HG03066 (cell line): Measurements from ENCODE around the gene SHLD1.

Source experiments
- ATAC-seq: cut with Tn5 transposase; IDR thresholded peaks from one replicate; pipeline ENCODE4 v1.9.1; 2021; ENCODE audit warnings: low read depth; ENCODE audit not compliant: unreplicated experiment

SHLD1 gene

DNA sequence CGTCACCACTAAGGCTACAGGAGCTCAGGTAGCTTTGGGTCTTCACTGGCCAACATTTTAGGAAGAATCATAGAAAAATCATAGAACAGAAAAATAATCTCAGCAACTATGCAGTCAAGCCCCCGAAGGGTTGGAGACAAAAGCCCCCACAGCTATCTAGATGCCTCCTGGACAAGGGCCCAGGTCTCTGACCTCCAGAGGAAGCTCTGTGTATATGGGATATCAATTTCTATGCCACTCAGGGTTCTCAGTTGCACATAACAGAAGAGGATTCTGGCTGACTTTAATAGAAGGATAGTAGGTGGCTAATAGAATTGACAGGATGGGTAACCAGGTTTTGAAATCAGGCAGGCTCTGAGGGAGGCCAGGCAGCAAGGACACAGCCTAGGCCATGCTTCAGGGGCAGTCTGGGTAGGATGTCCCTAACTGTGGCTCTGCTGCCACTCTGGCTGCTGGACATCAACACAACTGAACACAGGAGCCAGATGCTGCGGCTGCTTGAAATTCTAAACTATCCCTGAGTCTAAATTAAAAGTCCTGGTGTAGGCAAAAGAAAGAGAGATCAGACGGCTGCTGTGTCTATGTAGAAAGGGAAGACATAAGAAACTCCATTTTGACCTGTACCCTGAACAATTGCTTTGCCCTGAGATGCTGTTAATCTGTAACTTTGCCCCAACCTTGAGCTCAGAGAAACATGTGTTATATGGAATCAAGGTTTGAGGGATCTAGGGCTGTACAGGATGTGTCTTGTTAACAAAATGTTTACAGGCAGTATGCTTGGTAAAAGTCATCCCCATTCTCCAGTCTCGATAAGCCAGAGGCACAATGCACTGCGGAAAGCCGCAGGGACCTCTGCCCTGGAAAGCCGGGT, 134.5 kb downstream of the SHLD1 start:
- ATAC-seq: no peak

DNA sequence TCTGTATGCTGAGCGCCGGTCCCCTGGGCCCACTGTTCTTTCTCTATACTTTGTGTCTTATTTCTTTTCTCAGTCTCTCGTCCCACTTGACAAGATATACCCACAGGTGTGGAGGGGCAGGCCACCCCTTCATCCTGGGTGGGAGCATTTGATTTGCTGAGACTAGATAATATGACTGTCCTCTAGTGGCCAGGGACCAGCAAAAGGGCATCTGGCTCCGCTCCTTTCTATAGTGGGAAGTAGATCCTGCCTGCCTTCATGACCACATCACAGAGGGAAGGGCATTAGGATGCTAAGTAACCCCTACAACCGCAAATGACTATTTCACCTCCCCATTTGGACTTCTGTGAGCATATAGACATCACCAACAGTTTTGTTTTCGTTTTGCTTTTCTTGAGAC, 135.7 kb downstream of the SHLD1 start:
- ATAC-seq: no peak

DNA sequence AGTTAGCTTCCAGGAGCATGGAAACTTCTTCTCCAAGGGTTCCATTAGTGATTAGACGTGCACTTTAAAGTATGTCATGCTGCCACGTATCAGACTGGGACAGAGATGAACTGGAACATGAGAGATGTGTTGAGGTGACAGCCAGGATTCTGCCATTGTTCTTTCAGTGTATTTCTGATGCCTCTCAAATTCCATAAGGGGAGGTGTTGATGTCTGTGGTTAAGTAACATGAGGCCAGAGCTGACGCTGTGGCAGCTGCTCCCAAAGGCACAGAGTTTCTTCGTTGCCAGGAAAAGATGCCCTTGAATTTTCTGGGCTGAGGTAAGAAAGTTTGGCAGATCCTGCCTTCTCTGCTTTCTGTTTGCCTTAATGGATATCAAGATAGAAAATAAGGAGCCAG, 136.6 kb downstream of the SHLD1 start:
- no peak for ATAC-seq

DNA sequence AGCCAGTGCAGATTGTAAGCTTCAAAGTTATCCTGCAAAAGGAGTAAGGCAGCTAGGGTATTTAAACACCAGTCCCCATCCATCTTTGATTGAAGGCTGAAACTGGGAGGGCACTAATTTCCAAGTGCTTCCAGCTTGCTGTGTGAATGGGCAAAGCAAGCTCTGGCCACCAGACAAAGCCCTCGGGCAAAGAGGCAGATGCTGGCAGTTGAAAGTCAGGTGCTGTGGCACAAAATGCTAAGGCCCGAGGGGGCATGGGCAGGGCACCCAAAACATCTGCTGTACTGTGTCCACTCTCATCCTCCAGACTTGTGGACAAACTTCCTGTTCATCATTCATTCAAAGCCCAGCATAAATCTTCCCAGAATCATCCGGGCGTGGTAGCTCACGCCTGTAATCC, 137.2 kb downstream of the SHLD1 start:
- no peak for ATAC-seq

DNA sequence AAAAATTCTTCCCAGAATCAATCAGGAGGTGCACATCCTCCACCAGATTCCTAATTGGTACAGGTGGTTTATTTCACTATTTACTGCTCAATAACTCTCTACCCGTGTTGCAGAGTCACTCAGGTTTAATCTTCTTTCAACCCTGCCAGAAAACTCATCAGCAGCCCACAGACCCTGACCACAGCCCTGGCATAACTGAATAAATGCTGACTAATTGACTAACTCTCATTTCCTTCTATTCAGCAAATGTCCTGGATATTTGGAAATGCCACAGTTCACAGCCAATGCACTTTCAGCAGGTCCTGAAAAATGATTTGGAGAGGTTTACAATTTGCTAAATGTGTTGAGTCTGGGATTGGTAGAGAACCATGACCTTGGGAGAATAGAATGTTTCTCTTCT, 137.8 kb downstream of the SHLD1 start:
- ATAC-seq: no peak

DNA sequence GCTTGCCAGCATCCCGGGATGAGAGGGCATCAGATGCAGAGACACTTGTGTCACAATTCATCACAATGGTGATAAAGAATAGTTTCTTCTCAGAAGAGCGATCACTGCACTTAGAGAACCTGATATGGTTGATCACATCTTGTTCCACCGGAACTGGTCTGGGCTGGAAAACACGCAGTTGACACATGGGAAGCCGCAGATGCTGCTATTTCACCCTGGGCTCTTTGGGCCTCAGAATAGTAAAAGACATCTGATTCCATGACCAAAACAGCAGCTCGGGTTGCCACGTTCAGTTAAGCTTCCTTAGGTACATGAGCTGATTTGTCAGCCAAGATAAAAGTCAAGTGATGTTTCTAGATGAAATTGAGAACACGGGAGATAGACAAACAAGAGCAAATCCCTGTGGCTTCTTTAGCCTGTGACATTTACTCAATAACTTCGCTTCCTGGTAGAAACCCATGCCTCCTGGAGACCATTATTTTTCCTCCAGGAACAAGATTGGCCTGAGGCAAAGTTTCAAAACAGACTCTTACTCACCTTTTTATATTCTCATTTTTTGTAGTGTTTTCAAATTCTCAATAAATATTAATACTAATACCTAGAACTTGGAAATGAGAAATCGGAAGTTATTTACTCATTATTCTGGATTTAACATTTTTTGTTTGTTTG, 140.7 kb downstream of the SHLD1 start:
- ATAC-seq: no peak

DNA sequence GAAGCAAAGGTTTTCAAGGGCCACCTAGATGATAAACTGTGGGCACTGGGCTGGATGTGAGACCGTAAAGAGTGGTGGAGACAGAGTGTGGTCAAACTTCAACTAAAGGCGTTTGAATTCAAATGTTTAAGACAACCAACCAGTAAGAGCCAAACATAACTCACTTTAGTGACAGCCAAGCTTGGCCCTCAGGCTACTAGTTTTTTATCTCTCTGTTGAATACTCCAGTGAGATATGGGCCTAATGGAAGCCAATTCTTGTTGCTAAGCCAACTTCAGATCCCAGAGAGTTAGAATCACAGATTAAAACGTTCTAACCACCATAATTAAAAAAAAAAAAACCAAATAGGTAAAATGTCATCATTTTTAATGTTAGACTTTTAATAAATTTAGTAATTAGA, 142.9 kb downstream of the SHLD1 start:
- no peak for ATAC-seq

DNA sequence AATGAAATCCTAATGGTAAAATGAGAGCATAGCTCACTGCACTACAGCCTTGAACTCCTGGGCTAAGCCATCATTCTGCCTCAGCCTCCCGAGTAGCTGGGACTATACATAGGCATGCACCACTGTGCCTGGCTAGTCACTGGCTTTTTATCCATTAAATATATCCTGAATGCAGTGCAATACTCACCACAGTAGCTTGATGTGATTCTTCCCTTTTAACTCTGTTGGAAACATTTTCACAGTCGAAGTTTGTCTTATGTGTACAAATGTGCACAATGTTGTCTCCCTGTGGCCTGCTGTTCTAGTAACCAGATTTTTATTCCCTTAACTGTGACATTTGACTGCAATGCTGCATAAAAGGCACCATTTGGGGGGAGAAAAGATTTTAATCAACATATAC, 143.4 kb downstream of the SHLD1 start:
- ATAC-seq: no peak

DNA sequence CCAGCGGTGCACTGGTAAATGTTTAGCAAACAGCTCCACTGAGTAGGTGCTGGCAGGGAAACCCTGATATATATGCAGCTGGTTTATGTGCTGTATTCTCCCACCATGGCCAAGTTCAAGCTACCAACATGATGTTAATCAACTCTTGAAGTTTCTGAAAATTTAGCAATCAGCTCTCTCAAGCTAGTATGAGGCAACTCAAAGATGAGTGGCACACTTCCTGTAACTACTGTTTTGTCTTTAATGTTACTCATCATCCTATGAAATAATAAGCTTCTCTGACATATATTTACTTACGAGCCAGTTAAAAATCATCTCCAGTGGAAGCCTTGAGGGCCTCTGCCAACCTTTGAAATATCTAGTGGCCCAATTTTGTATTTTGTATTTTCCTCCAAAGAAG, 145.4 kb downstream of the SHLD1 start:
- ATAC-seq: no peak

DNA sequence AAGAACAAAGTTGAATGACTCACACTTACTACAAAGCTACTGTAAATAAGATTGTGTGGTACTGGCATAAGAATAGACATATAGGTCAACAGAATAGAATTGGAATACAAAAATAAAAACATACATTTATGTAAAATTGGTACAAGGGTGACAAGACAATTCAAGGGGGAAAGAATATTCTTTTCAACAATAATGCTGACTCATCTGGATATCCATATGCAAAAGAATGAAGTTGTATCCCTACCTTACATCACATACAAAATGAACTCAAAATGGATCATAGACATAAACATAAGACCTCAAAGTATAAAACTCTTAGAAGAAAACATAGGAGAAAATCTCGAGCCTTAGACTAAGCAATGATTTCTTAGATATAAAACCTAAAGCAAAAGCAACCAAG, 149.2 kb downstream of the SHLD1 start:
- ATAC-seq: no peak

DNA sequence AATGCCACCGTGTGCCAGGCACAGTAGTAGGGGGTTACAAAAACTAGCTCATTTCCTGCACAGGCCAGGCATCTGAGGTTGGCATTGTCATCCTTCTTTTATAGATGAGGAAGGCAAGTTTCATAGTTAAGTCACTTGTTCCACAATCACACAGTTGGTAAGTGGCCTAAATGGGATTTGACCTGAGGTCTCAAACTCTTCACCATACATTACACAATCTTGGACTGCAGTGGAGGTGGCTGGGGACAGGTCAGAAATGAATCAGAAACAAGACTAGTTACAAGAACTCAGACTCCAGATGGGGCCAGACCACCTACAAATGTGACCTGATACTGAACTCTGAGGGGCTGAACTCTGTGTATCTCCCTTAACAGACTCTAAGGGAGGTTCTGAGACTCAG, 150.7 kb downstream of the SHLD1 start:
- no peak for ATAC-seq

DNA sequence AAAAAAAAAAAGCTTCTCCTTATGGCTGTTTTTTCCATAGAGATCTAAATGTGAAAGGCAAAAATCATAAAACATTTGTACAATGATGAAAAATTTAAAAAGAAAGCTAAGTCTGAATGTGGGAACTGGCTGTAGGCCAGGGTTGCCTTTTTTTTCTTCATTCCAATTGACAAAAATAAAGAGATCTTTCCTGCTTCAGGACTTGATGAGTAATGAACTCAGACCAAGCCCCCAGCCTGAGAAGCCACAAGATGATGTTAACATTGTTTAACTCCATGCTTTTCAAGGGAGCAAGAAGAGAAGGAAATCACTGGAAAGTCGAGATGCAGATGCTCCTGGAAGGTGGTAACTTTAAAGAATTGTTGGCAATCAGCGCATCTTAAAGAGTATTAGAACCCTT, 158.8 kb downstream of the SHLD1 start:
- ATAC-seq: no peak

DNA sequence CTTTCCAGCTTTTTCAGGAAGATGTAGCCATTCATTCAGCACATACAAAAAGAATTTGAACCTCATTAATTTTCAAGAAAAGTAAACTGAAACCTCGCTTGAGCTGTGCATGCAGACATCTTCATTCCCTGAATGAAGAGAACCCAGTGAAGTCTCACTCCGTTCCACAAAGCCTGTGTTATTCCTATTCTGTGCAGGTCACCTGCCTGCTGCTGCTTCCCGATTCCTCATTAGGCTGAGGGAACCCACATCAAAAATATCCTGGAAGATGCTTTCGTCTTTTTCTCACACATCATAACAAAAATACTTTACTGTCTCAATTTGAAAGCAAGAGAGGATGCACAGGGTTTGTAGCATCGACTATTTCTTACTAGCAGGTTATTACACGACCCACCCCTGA, 160.0 kb downstream of the SHLD1 start:
- ATAC-seq: no peak

DNA sequence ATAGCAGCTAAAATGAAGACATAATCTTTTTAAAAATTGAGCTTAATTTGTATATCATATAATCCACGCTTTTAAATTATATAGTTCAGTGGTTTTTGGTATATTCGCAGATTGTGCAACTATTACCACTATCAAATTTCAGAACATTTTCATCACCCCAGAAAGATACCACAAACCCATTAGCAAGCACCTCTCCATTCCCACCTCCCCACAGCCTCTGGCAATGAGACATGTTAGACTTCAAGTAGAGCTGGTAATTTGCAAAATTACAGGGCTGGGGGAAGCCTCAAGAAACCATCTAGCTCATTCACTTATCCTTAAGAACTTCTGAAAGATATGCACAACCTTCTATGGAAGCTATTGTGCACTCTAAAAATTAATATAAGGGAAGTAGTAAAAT, 163.0 kb downstream of the SHLD1 start:
- no peak for ATAC-seq
